ENCODE measurements around the gene TMEM59.
"Not testable (repeated sequence)": the region's sequence is repeated elsewhere in the genome, so short reads cannot be mapped to it uniquely, and the experiment has no call there.

TMEM59 gene

GRCh38 chr1:54011316-54012007 lies 41.5 kb downstream of the TMEM59 start:
- no peak for DNase-seq

DNA sequence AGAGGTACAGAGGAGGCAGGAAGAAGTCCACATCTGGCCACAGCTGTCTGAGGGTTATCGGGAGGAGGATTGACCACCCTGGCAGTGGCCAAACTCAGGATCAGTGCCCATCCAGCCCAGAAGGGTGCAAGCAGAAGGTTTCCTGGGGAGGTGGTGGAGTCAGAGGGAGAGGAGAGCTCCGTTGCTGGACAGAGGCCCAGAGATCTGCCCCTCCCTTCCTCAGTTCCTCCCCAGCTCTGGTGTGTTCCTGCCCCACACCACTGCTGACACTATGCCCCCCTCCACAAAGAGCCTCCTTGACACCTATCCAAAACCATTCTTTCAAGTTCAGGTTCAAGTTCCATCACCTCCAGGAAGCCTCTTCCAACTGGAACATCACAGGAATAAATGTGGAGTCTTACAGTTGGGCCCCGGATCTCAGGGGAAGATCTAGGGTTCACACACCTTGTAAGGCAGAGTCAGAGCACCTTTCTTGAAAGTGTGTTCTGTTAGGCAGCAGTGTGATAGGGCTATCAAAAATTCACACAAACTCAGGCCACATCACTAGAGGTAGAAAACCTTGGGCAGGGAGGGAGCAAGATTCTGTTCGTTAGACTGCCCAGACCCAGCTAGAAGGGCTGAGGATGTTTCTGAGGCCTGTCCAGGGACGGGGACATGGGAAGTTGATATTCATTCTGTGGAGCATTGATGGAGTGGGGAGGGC lies 42.4 kb downstream of the TMEM59 start:
- DNase-seq = no peak

DNA sequence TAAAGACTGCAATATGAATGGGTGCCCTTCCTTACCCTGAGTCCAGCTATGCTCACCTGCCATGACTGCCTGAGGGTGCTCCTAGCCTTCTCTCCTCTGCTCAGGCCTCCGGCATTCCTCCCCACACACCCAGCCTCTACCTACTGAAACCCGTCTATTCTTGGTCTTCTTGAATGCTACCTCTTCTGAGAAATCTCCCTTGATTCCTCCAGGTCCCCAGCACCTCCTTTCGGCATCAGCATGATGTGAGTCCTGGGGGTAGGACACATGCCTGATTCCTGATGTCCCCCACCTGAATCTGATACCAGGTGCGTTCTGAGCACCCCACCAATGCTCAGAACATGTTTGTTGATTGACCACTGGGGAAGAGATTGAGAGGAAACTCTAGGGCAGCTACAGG lies 43.6 kb downstream of the TMEM59 start:
- DNase-seq = no peak

GRCh38 chr1:54008876-54009275 lies 44.1 kb downstream of the TMEM59 start:
- DNase-seq = no peak

DNA sequence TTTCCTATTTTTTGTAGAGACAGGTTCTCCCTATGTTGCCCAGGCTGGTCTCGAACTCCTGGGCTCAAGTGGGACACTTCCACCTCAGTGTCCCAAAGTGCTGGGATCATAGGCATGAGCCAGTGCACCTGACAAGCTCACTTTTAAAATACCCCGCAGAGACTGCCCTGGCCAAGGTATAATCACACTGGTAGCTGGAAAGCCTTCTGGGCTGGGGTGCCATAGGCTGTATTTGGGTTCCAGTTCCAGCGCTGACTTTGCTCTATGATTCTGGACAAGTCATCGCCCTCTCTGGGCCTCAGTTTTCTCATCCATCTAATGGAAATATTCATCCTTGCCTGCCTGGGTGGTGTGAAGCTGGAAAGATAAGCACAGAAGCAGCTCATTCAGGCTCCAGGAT lies 45.4 kb downstream of the TMEM59 start:
- no peak for DNase-seq

DNA sequence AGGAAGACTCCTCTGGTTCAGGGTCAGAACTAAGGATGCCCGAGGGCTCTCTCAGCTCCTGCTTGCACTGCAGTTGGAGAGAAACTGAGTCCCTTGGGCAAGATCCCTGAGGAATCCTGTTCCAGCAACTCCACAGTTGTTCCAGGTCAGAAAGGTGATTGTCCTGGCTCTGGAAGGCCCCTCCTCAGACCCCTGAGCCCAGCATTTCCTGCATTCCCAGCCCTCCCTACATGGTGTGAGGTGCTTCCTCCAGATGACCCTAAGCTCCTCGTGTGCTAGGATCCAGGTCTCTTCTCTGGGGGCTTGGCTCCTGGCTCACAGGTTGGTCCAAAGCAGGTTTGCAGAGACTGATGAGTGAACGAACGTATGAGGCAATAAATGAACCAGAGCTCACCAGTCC lies 46.5 kb downstream of the TMEM59 start:
- DNase-seq = no peak

- no peak for DNase-seq
These were observed 48.4 kb downstream of the TMEM59 start for GRCh38 chr1:54004481-54005049.

- DNase-seq = not testable (repeated sequence)
These were observed 49.1 kb downstream of the TMEM59 start for GRCh38 chr1:54003750-54004480.

DNA sequence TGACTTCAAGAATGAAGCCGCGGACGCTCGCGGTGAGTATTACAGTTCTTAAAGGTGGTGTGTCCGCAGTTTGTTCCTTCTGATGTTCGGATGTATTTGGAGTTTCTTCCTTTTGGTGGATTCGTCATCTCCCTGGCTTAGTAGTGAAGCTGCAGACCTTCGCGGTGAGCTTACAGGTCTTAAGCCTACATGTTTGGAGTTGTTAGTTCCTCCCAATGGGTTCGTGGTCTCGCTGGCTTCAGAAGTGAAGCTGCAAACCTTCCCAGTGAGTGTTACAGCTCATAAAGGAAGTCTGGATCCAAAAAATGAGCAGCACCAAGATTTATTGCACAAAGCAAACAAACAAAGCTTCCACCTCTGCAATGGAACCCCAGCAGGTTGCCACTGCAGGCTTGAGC lies 49.8 kb downstream of the TMEM59 start:
- DNase-seq = no peak

DNA sequence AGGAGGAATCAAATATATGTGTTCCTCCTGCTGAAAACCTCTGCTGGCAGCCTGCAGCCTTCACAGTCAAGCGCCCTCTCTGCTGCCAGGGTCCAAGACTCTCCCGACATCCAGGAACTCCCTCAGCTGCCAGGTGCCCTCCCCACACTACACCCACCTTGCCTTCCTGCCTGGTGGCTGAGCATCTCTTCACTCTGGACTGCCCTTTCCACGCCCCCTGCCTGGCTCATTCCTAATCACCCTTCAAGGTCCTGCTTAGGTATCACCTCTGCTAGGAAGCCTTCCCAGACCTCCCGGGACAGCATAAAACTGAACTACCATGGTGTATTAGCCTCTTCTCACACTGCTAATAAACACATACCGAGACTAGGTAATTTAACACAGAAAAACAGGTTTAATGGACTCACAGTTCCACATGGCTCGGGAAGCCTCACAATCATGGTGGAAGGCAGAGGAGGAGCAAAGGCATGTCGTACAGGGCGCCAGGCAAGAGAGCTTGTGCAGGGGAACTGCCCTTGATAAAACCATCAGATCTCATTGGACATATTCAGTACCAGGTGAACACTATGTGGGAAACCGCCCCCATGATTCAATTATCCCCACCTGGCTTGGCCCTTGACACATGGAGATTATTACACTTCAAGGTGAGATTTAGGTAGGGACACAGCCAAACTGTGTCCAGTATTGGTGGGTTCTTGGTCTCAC lies 50.3 kb downstream of the TMEM59 start:
- no peak for DNase-seq

GRCh38 chr1:54001591-54001990 lies 51.4 kb downstream of the TMEM59 start:
- no peak for DNase-seq

DNA sequence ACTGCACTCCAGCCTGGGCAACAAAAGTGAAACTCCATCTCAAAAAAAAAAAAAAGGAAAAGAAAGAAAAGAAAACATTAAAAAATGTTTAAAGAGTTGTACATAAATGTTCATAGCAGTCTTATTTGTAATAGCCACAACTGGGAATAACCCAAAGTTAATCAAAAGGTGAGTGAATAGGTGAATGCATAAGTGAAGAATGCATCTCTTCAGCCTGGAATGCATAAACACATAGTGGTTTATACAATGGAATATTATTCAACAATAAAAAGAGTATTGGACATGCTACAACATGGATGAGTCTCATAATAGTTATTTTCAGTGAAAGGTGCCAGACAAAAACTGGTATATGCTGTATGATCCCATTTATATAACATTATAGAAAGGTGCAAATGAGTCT lies 53.1 kb downstream of the TMEM59 start:
- DNase-seq = no peak

GRCh38 chr1:53998223-53998622 lies 54.8 kb downstream of the TMEM59 start:
- no peak for DNase-seq

DNA sequence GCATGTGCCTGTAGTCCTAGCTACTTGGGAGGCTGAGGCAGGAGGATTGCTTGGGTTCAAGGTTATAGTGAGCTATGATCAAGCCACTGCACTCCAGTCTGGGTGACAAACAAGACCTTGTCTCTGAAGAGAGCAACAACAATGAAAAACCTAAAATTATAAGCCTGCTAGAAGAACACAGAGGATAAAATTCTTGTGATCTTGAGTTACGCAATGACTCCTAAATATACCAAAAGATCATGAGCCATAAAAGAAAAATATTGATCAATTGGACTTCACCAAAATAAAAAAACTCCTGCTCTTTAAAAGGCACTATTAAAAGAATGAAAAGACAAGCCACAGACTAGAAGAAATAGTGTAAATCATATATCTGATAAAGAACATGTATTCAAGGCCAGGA lies 57.3 kb downstream of the TMEM59 start:
- DNase-seq = no peak

GRCh38 chr1:53994516-53994915 lies 58.5 kb downstream of the TMEM59 start:
- DNase-seq = not testable (repeated sequence)

GRCh38 chr1:53992085-53992874 lies 60.7 kb downstream of the TMEM59 start:
- no peak for DNase-seq

DNA sequence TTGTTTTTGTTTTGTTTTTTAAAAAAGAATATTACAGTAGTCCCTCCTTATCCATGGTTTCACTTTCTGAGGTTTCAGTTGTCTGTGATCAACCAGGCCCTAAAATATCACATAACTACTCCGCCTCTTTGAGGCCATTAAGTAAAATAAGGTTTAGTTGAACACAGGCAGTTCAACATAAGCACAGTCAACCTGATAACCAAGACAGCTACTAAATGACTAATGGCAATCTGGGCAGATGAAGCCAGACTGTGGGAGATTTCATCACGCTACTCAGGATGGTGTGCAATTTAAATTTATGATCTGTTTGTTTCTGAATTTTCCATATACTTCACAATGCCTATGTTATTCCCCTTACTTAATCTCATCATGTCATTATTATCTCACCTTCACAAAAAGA lies 65.1 kb downstream of the TMEM59 start:
- DNase-seq = no peak

- no peak for DNase-seq
These were observed 66.5 kb downstream of the TMEM59 start for GRCh38 chr1:53986458-53986857.

DNA sequence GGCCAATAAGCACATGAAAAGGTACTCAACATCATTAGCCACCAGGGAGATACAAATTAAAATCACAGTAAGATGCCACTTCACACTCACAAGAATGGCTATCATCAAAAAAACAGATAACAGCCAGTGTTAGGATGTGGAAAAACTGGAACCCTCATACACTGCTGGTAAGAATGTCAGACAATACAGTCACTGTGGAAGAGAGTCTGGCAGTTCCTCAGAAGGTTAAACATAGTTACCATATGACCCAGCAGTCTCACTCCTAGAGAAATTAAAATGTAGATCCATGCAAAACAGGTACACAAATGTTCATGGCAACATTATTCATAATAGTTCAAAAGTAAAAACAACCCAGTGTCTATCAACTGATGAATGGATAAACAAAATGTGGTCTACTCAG lies 68.3 kb downstream of the TMEM59 start:
- no peak for DNase-seq

DNA sequence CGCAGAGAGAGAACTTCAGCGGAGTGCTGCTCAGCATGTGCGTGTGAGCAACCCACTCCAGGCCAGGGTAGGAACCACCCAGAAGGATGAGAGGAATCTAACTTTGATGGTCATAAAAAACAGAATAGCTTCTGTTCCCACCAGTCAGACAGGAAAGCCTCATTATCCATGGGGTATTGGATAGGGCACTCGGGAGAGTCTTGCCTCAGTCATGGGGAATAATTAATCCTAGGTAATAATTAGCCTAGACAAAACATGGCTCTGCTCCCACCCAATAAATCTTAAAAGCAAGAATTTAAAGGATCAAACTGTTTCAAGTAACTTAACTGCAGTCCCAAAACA lies 70.3 kb downstream of the TMEM59 start:
- DNase-seq = no peak

DNA sequence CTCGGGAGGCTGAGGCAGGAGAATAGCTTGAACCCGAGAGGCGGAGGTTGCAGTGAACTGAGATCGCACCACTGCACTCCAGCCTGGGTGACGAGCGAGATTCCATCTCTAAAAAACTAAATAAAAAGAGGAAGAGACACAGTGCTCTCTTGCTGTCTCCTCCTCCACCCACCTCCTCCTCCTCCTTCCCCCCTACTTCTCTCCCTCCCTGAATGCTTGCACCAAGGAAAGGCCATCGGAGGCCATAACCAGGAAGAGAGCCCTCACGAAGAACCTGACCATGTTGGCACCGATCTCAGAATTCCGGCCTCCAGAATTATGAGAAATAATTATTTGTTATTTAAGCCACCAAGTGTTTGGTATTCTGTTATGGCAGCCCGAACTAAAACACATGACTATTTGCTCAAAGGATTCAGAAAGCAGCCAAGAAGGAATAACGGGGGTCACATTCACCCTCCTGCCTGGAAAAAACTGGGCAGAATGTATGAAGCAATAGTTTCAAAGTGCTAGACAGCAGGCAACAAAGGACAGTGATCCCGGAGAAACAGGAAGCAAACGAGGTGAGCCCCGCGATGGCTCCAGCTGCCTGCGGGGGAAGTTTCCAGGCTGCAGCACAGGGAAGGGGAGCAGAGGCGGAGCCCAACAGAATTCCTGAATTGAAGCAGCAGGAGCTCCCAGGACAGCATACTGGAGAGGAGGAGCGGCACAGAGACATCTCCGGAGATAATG lies 70.8 kb downstream of the TMEM59 start:
- DNase-seq = no peak

DNA sequence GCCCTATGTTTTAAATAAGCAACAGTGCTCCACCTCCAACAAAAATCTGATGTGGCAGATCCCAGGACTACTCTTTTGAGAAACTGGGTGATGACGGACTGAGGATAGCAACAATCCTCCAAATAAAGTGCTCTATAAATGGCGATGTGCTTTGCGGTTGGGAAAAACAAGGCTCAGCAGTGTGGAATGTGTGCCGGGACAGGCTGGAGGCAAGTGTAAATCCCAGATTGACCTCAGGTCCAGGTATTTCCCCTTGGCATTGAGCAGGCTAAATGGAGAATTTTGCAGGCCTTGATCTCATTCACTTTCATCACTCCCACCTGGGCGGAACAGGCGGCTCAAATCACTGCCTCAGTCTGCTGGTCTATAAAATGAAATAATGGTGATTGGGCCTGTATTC lies 71.8 kb downstream of the TMEM59 start:
- no peak for DNase-seq
